ENCODE measurements around the gene CPEB3. TPM values are rescaled to one million over a fixed set of nuclear protein-coding genes. Genes with fewer than 3 reads are reported as not detected.

CPEB3 gene
- polyA plus RNA-seq, 1 donor: 4.6 TPM

DNA sequence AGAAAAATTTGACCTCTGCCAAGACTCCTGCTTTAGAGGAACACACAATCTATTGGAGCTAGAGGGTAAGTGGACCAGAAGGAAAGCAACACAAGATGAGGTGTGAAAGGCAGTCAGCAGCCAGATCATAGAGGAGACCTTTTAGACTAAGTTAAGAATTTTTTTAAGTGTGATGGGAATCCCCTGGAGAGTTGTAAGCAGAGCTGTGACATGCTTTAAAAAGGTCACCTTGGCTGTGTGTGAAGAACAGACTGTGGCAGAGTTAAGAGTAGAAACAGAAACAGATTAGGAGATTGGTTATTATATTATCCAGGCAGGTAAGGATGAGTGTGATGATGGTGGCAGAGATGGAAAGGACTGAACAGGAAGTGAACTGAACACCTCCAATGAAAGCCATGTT, 23.5 kb downstream of the CPEB3 start:
- Histone ChIP-seq H3K36me3 (ENCODE audit: control insufficient read depth, insufficient read depth, low read length) (no peaks in the 10 kb centered on the region), H3K4me3 (ENCODE audit: low read length) (no peak overlapping the region), H3K9me3 (ENCODE audit: control insufficient read depth, low read depth, low read length) (no peaks in the 10 kb centered on the region), H3K27me3 (ENCODE audit: control insufficient read depth, insufficient read depth, low read length) (no peaks in the 10 kb centered on the region), H3K27ac (ENCODE audit: low read length) (no peak overlapping the region), H3K4me1 (ENCODE audit: control insufficient read depth, insufficient read depth, low read length) (no peaks in the 10 kb centered on the region)
- DNase-seq: no peak

DNA sequence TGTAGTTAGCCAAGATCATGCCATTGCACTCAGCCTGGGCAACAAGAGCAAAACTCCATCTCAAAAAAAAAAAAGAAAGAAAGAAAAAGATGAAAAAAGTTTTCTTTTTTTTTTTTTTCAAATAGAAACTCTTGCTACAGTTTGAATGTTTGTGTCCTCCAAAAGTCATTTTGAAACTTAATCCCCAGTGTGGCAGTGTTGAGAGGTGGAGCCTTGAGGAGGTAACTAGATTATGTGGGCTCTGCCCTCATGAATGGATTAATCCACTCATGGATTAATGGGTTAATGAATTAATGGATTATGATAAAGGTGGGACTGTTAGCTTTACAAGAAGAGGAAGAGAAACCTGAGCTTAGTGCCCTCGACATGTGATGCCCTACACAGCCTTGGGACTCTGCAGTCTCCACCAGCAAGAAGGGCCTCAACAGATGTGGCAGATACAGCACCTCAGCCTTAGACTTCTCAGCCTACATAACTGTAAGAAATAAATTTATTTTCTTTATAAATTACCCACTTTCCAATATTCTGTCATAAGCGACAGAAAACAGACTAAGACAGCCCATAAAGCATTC, 25.1 kb downstream of the CPEB3 start:
- H3K4me1 ChIP-seq (ENCODE audit: control insufficient read depth, insufficient read depth, low read length): no peaks in the 10 kb centered on the region
- H3K4me3 ChIP-seq (ENCODE audit: low read length): no peak overlapping the region
- no peak overlapping the region for H3K27ac ChIP-seq (ENCODE audit: low read length)
- 100% methylated on average over 1 of the region's 2 CpGs for WGBS (ENCODE audit: insufficient coverage, low lambda C conversion rate)
- H3K9me3 ChIP-seq (ENCODE audit: control insufficient read depth, low read depth, low read length): no peaks in the 10 kb centered on the region
- no peak for DNase-seq
- H3K27me3 ChIP-seq (ENCODE audit: control insufficient read depth, insufficient read depth, low read length): no peaks in the 10 kb centered on the region
- H3K36me3 ChIP-seq (ENCODE audit: control insufficient read depth, insufficient read depth, low read length): no peaks in the 10 kb centered on the region

DNA sequence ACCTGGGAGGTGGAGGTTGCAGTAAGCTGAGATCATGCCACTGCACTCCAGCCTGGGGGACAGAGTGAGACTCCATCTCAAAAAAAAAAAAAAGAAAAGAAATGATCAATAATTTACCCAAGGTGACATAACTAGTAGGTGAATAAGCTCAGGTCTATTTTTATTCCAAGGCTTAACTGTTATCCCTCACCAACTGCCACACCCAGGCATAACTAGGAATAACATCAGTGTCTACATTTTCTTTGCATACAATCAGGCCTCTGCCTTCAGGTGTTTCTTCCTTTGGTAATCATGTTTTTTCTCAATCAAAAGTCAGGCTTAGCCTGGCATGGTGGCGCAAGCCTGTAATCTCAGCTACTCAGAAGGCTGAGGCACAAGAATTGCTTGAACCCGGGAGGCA, 26.6 kb downstream of the CPEB3 start:
- no peak for DNase-seq
- H3K27ac ChIP-seq (ENCODE audit: low read length): no peak overlapping the region
- H3K4me3 ChIP-seq (ENCODE audit: low read length): no peak overlapping the region
- WGBS (ENCODE audit: insufficient coverage, low lambda C conversion rate): no CpG with 5 or more reads among the region's 2 CpGs
- H3K36me3 ChIP-seq (ENCODE audit: control insufficient read depth, insufficient read depth, low read length): no peaks in the 10 kb centered on the region
- no peaks in the 10 kb centered on the region for H3K4me1 ChIP-seq (ENCODE audit: control insufficient read depth, insufficient read depth, low read length)
- H3K27me3 ChIP-seq (ENCODE audit: control insufficient read depth, insufficient read depth, low read length): no peaks in the 10 kb centered on the region
- no peaks in the 10 kb centered on the region for H3K9me3 ChIP-seq (ENCODE audit: control insufficient read depth, low read depth, low read length)

DNA sequence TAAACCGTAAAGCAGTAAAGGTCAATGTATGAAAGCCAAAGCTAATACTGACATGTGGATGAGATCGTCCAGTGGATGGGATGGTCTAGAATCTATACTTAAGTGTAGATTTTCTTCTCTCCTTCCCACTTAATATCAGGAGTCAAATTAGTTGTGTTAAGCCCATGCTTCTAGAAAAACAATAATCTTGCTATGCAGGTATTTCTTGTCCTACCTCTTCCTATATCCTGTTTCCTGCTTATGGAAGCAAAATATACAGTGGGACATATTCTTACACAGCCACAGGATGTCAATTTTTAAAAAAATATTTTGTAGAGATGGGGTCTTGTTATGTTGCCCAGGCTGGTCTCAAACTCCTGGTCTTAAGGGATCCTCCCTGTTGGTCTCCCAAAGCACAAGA, 27.5 kb downstream of the CPEB3 start:
- Histone ChIP-seq H3K27ac (ENCODE audit: low read length) (no peak overlapping the region), H3K27me3 (ENCODE audit: control insufficient read depth, insufficient read depth, low read length) (no peaks in the 10 kb centered on the region), H3K4me3 (ENCODE audit: low read length) (no peak overlapping the region), H3K36me3 (ENCODE audit: control insufficient read depth, insufficient read depth, low read length) (no peaks in the 10 kb centered on the region), H3K9me3 (ENCODE audit: control insufficient read depth, low read depth, low read length) (no peaks in the 10 kb centered on the region), H3K4me1 (ENCODE audit: control insufficient read depth, insufficient read depth, low read length) (no peaks in the 10 kb centered on the region)
- WGBS (ENCODE audit: insufficient coverage, low lambda C conversion rate): no CpG with 5 or more reads among the region's 2 CpGs
- no peak for DNase-seq

DNA sequence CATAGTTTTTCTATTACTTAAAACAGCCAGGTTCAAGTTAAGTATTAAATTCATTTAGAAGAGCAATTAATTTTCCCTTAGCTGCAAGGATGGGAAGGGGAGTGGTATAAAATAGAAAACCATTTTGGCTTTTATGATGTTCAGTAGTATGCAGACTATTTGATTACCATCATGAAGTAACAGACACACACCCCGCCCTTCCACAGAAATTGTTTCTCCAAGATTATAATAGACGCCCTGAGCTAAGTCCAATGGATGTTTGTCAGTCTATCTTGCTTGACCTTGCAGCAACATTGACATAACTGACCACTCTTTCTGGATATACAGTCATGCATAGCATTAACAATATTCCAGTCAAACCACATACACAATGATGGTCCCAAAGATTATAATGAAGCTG, 42.3 kb downstream of the CPEB3 start:
- Histone ChIP-seq H3K36me3 (ENCODE audit: control insufficient read depth, insufficient read depth, low read length) (no peaks in the 10 kb centered on the region), H3K4me1 (ENCODE audit: control insufficient read depth, insufficient read depth, low read length) (no peaks in the 10 kb centered on the region), H3K27me3 (ENCODE audit: control insufficient read depth, insufficient read depth, low read length) (no peaks in the 10 kb centered on the region), H3K9me3 (ENCODE audit: control insufficient read depth, low read depth, low read length) (no peaks in the 10 kb centered on the region), H3K27ac (ENCODE audit: low read length) (no peak overlapping the region), H3K4me3 (ENCODE audit: low read length) (no peak overlapping the region)
- no peak for DNase-seq
- WGBS (ENCODE audit: insufficient coverage, low lambda C conversion rate): 20% methylated on average over 1 of the region's 2 CpGs

DNA sequence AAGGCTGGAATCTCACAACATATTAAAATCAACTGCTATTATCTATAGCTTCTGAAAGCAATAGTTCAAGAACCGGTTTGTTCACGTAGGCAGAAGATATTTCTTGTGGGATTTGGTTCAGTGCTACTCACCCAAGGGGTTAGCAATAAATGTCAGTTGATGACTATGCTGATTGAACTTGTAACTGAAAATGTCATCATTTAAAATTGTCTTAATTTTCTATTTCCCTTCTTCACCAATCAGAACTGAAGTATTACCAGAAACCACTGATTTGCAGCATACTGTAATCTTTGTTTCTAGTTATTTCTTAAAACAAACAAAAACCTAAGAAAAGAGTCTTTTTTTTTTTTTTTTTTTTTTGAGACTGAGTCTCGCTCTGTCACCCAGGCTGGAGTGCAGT, 46.1 kb downstream of the CPEB3 start:
- Histone ChIP-seq H3K27ac (ENCODE audit: low read length) (no peak overlapping the region), H3K4me3 (ENCODE audit: low read length) (no peak overlapping the region), H3K4me1 (ENCODE audit: control insufficient read depth, insufficient read depth, low read length) (peaks cover 4% of the 10 kb centered on the region), H3K9me3 (ENCODE audit: control insufficient read depth, low read depth, low read length) (no peaks in the 10 kb centered on the region), H3K27me3 (ENCODE audit: control insufficient read depth, insufficient read depth, low read length) (no peaks in the 10 kb centered on the region), H3K36me3 (ENCODE audit: control insufficient read depth, insufficient read depth, low read length) (no peaks in the 10 kb centered on the region)
- 80% methylated on average over 1 of the region's 3 CpGs for WGBS (ENCODE audit: insufficient coverage, low lambda C conversion rate)
- DNase-seq: no peak

DNA sequence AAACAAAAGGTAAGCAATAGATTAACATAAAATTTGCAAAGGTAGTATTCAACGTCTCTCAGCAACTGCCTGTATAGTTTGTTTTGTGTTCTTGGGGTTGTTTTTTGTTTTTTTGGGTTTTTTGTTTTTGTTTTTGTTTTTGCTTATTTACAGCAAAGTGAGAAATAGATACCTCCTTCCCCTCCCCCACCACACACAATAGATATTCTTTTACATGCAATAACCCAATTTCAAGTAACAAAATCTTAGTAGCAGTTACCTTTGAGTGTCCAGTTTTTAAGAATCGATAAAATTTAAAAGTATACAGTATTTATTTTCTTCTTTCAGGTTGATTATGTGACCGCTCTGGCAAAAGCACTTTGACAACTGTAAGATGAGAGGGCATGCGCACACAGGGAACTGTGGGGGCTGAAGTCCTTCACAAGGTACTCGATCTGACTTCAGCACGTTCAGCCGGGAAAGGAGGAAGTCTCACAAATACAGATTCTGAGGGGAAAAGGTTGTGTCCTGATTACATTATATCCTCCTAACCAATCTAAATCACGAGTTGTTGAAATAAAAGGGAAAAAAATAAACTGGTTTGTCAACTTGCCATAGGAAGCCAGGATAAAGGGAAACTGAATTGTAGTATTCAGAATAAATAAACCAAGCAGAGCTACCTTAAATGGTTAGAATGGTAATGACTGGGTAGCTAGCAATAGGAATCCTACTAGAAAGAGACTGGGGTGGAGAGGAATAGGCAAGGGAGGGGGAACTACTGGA, 47.8 kb downstream of the CPEB3 start:
- Histone ChIP-seq H3K9me3 (ENCODE audit: control insufficient read depth, low read depth, low read length) (no peaks in the 10 kb centered on the region), H3K27ac (ENCODE audit: low read length) (peak overlapping the region; percentile 8), H3K27me3 (ENCODE audit: control insufficient read depth, insufficient read depth, low read length) (no peaks in the 10 kb centered on the region), H3K36me3 (ENCODE audit: control insufficient read depth, insufficient read depth, low read length) (no peaks in the 10 kb centered on the region), H3K4me1 (ENCODE audit: control insufficient read depth, insufficient read depth, low read length) (peaks cover 7% of the 10 kb centered on the region), H3K4me3 (ENCODE audit: low read length) (peak overlapping the region; percentile 16)
- DNase-seq: peak; percentile 60 to 83
- 0% methylated on average over 3 of the region's 8 CpGs for WGBS (ENCODE audit: insufficient coverage, low lambda C conversion rate)

DNA sequence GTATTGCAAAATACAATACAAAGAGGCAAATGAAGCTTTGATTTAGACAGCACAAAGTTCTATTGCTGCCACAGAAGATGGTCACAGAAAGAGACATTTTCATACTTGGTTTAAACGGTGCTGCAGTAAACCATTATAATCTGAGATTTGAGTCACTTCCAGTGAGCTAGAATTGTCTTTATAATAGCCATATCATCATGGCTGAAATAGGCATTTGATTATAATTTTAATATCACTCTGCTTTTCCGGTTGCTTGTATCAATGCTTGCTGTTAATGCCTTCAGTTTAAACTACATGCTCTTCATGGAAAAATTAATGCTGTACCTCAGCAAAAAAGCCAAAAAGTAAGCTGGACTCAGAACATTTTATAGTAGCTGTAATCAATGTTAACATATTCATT, 48.5 kb downstream of the CPEB3 start:
- Histone ChIP-seq H3K27me3 (ENCODE audit: control insufficient read depth, insufficient read depth, low read length) (no peaks in the 10 kb centered on the region), H3K9me3 (ENCODE audit: control insufficient read depth, low read depth, low read length) (no peaks in the 10 kb centered on the region), H3K36me3 (ENCODE audit: control insufficient read depth, insufficient read depth, low read length) (no peaks in the 10 kb centered on the region), H3K4me1 (ENCODE audit: control insufficient read depth, insufficient read depth, low read length) (peaks cover 9% of the 10 kb centered on the region), H3K4me3 (ENCODE audit: low read length) (no peak overlapping the region), H3K27ac (ENCODE audit: low read length) (no peak overlapping the region)
- DNase-seq: no peak
- 67% methylated on average over 2 of the region's 2 CpGs for WGBS (ENCODE audit: insufficient coverage, low lambda C conversion rate)

DNA sequence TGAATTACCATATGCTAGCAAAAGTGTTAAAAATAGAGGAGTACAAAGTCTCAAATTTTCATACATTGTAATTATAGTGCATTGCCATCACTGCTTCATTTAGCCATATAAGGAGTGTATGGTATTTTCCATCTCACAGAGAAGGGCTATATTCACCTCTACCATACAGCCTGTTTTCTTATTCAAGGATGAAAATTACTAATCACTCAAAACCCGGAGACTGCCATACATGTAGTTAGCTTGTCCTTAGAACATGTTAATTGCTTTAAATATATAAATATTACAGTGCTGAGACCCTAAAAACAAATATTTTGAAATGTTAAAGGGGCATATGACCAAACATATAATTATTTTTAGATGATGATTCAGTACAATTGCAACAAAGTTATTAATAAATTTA, 49.4 kb downstream of the CPEB3 start:
- peaks cover 9% of the 10 kb centered on the region for H3K4me1 ChIP-seq (ENCODE audit: control insufficient read depth, insufficient read depth, low read length)
- 33% methylated on average over 1 of the region's 1 CpG for WGBS (ENCODE audit: insufficient coverage, low lambda C conversion rate)
- DNase-seq: no peak

DNA sequence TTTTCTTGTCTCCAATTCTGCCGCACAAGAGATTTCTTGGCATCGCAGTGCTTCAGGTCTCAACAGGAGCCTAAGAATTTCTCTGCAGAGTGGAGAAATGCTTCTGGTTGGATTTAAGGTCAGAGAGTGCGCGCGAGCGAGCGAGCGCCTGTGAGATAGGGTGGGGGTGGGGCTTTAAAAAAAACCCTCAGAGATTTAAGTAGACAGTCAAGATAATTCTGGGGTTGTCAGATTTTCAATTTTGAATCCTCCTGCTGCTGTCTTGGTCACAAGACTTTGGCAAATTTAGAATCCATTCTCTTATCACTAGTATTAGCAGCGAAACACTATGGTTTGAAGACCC, 49.7 kb downstream of the CPEB3 start:
- Histone ChIP-seq H3K4me3 (ENCODE audit: low read length) (peak overlapping the region; percentile 65), H3K27ac (ENCODE audit: low read length) (peak overlapping the region; percentile 76), H3K27me3 (ENCODE audit: control insufficient read depth, insufficient read depth, low read length) (no peaks in the 10 kb centered on the region), H3K4me1 (ENCODE audit: control insufficient read depth, insufficient read depth, low read length) (peaks cover 9% of the 10 kb centered on the region), H3K36me3 (ENCODE audit: control insufficient read depth, insufficient read depth, low read length) (no peaks in the 10 kb centered on the region), H3K9me3 (ENCODE audit: control insufficient read depth, low read depth, low read length) (no peaks in the 10 kb centered on the region)
- WGBS (ENCODE audit: insufficient coverage, low lambda C conversion rate): no CpG with 5 or more reads among the region's 9 CpGs
- peak in 1 of 2 donors; percentile 50 for DNase-seq

More for the DNA sequence above, 49.4 kb downstream of the CPEB3 start:
- H3K9me3 ChIP-seq (ENCODE audit: control insufficient read depth, low read depth, low read length): no peaks in the 10 kb centered on the region
- H3K4me3 ChIP-seq (ENCODE audit: low read length): peak overlapping the region; percentile 65
- no peaks in the 10 kb centered on the region for H3K36me3 ChIP-seq (ENCODE audit: control insufficient read depth, insufficient read depth, low read length)
- H3K27ac ChIP-seq (ENCODE audit: low read length): peak overlapping the region; percentile 76
- no peaks in the 10 kb centered on the region for H3K27me3 ChIP-seq (ENCODE audit: control insufficient read depth, insufficient read depth, low read length)
